ENCODE results near the gene RALA. TPM values are rescaled to one million over a fixed set of nuclear protein-coding genes. Genes with fewer than 3 reads are reported as not detected.

The RALA gene
- total and polyA plus RNA-seq, 4 donors = 5.7 to 18.8 (median 9.2) TPM

GRCh38 chr7:39741942-39742623 is 118.7 kb downstream of the RALA start:
- TF ChIP-seq TAF1 (conservative IDR thresholded peaks at IDR 0.05) = no peak
- TF ChIP-seq CTCF (IDR thresholded peaks at IDR 0.05; ENCODE audit: low read depth, low read length, missing input control) = peak; percentile 23
- TF ChIP-seq JUND (IDR thresholded peaks at IDR 0.05) = peak in 1 of 2 donors; percentile 16
- peak; percentile 16 to 23 for TF ChIP-seq HNF4A (conservative IDR thresholded peaks at IDR 0.05)
- TF ChIP-seq HNF4G (IDR thresholded peaks at IDR 0.05) = no peak
- TF ChIP-seq RAD21 (IDR thresholded peaks at IDR 0.05) = peak; percentile 51 to 57
- no peaks in the 10 kb centered on the region for H3K27me3 ChIP-seq (ENCODE audit: control insufficient read depth in 4 of 4, insufficient read depth in 4 of 4, low read length in 3 of 4)
- H3K4me1 ChIP-seq (ENCODE audit: control insufficient read depth in 4 of 4, insufficient read depth in 4 of 4, low read length in 3 of 4) = no peaks in the 10 kb centered on the region
- no peak overlapping the region for H3K4me3 ChIP-seq (ENCODE audit: low read depth in 1 of 3, low read length in 3 of 3)
- no peak overlapping the region for H3K27ac ChIP-seq (ENCODE audit: low read depth in 1 of 2, low read length in 2 of 2)
- no peak overlapping the region for H3K9ac ChIP-seq (ENCODE audit: low read depth in 1 of 2, low read length in 2 of 2)
- H3K9me3 ChIP-seq (ENCODE audit: control insufficient read depth in 4 of 4, low read length in 3 of 4) = no peaks in the 10 kb centered on the region
- 79% methylated on average over 13 of the region's 13 CpGs for WGBS
- H3K36me3 ChIP-seq (ENCODE audit: control insufficient read depth in 4 of 4, insufficient read depth in 3 of 4, low read depth in 1 of 4, low read length in 3 of 4) = no peaks in the 10 kb centered on the region
- peak; percentile 57 for DNase-seq (ENCODE audit: low spot score)

- no peak for DNase-seq (ENCODE audit: low spot score)
- Histone ChIP-seq H3K4me3 (ENCODE audit: low read depth in 1 of 3, low read length in 3 of 3) (no peak overlapping the region), H3K9me3 (ENCODE audit: control insufficient read depth in 4 of 4, low read length in 3 of 4) (no peaks in the 10 kb centered on the region), H3K27ac (ENCODE audit: low read depth in 1 of 2, low read length in 2 of 2) (no peak overlapping the region), H3K9ac (ENCODE audit: low read depth in 1 of 2, low read length in 2 of 2) (no peak overlapping the region), H3K4me1 (ENCODE audit: control insufficient read depth in 4 of 4, insufficient read depth in 4 of 4, low read length in 3 of 4) (no peaks in the 10 kb centered on the region), H3K36me3 (ENCODE audit: control insufficient read depth in 4 of 4, insufficient read depth in 3 of 4, low read depth in 1 of 4, low read length in 3 of 4) (no peaks in the 10 kb centered on the region), H3K27me3 (ENCODE audit: control insufficient read depth in 4 of 4, insufficient read depth in 4 of 4, low read length in 3 of 4) (no peaks in the 10 kb centered on the region)
- 88% methylated on average over 2 of the region's 2 CpGs for WGBS
- TF ChIP-seq REST (IDR thresholded peaks at IDR 0.05) (no peak), CTCF (IDR thresholded peaks at IDR 0.05; ENCODE audit: low read depth, low read length, missing input control) (no peak), MAX (IDR thresholded peaks at IDR 0.05) (no peak), SP1 (IDR thresholded peaks at IDR 0.05) (no peak), GABPA (IDR thresholded peaks at IDR 0.05 in 1 of 2, conservative IDR thresholded peaks at IDR 0.05 in 1 of 2) (no peak), NR2F2 (IDR thresholded peaks at IDR 0.05) (no peak), FOXA1 (IDR thresholded peaks at IDR 0.05) (no peak), RAD21 (IDR thresholded peaks at IDR 0.05) (no peak), ATF3 (IDR thresholded peaks at IDR 0.05) (no peak), RXRA (IDR thresholded peaks at IDR 0.05) (no peak)
These were observed 121.2 kb downstream of the RALA start for GRCh38 chr7:39744620-39745019.

All from liver (tissue), 9 donors.